WTC11 (cell line): Measurements from ENCODE around the gene SORCS2. TPM values are rescaled to one million over a fixed set of nuclear protein-coding genes. Genes with fewer than 3 reads are reported as not detected.

ENCODE experiments used
- ATAC-seq: fragments of 200-7000 bp; cut with Tn5 transposase; 2 replicates; pipeline ENCODE4 v1.10.0; 2021; ENCODE audit warnings: mild to moderate bottlenecking, moderate library complexity
- CTCF ChIA-PET: fragments of 300-600 bp; sonication (Branson Sonifier 250); formaldehyde crosslinking; loops from one replicate; lab custom pipeline; 2021; ENCODE audit warnings: antibody characterized with exemption; lab: Charles Lee
- POLR2A ChIA-PET: fragments of 350-600 bp; sonication (Branson Sonifier 250); formaldehyde crosslinking; loops from one replicate; lab custom pipeline; 2021; ENCODE audit warnings: antibody characterized with exemption; lab: Charles Lee
- DNase-seq: peaks from one replicate; pipeline ENCODE4 v3.0.0; 2021; ENCODE audit warnings: low spot score
- H3K27ac Mint-ChIP-seq: 2 replicates; pipeline ENCODE4 v1.8.0; 2021; ENCODE audit warnings: mixed read lengths
- H3K27me3 Mint-ChIP-seq: 2 replicates; pipeline ENCODE4 v1.8.0; 2021; ENCODE audit warnings: low read depth, mild to moderate bottlenecking, moderate library complexity, mixed read lengths
- H3K36me3 Mint-ChIP-seq: 2 replicates; pipeline ENCODE4 v1.8.0; 2021; ENCODE audit warnings: mixed read lengths
- H3K4me1 Mint-ChIP-seq: 2 replicates; pipeline ENCODE4 v1.8.0; 2022; ENCODE audit warnings: mixed read lengths
- H3K4me3 Mint-ChIP-seq: 2 replicates; pipeline ENCODE4 v1.8.0; 2021; ENCODE audit warnings: mild to moderate bottlenecking, moderate library complexity, mixed read lengths
- H3K9me3 Mint-ChIP-seq: 2 replicates; pipeline ENCODE4 v1.8.0; 2021; ENCODE audit warnings: mixed read lengths
- AFF4 ChIP-seq: sonication (generic); formaldehyde crosslinking; IDR thresholded peaks from 2 replicates; pipeline ENCODE4 v1.8.1; 2023; ENCODE audit warnings: mild to moderate bottlenecking, missing genetic modification reagents, borderline replicate concordance
- CREM ChIP-seq: sonication (generic); formaldehyde crosslinking; IDR thresholded peaks from 2 replicates; pipeline ENCODE4 v1.8.1; 2022; ENCODE audit warnings: mild to moderate bottlenecking, missing genetic modification reagents, moderate library complexity
- EMX1 ChIP-seq: fragments of 250-450 bp; sonication (Bioruptor Pico); IDR thresholded peaks from 2 replicates; pipeline ENCODE4 v1.8.0; 2021; ENCODE audit warnings: mild to moderate bottlenecking
- FOXP1 ChIP-seq: sonication (generic); formaldehyde crosslinking; IDR thresholded peaks from 2 replicates; pipeline ENCODE4 v1.8.0; 2022; ENCODE audit warnings: missing genetic modification reagents, mild to moderate bottlenecking, moderate library complexity, borderline replicate concordance
- HMGA2 ChIP-seq: fragments of 250-450 bp; sonication (Bioruptor Pico); IDR thresholded peaks from 2 replicates; pipeline ENCODE4 v1.4.0; 2021; ENCODE audit warnings: mild to moderate bottlenecking, moderate library complexity
- IRF2 ChIP-seq: sonication (generic); formaldehyde crosslinking; IDR thresholded peaks from 2 replicates; pipeline ENCODE4 v1.8.0; 2022; ENCODE audit warnings: low read depth, missing genetic modification reagents, borderline replicate concordance
- JUN ChIP-seq: sonication (generic); formaldehyde crosslinking; IDR thresholded peaks from 2 replicates; pipeline ENCODE4 v1.8.0; 2023; ENCODE audit warnings: mild to moderate bottlenecking, missing genetic modification reagents
- KAT7 ChIP-seq: sonication (generic); formaldehyde crosslinking; IDR thresholded peaks from 2 replicates; pipeline ENCODE4 v1.8.1; 2023; ENCODE audit warnings: missing genetic modification reagents, mild to moderate bottlenecking, borderline replicate concordance
- NFYB ChIP-seq: sonication (generic); formaldehyde crosslinking; conservative IDR thresholded peaks from 2 replicates; pipeline ENCODE4 v1.8.0; 2022; ENCODE audit warnings: low read depth, missing genetic modification reagents
- RELA ChIP-seq: sonication (generic); formaldehyde crosslinking; IDR thresholded peaks from 2 replicates; pipeline ENCODE4 v1.8.1; 2022; ENCODE audit warnings: missing genetic modification reagents, mild to moderate bottlenecking, borderline replicate concordance
- TCF7 ChIP-seq: sonication (generic); formaldehyde crosslinking; IDR thresholded peaks from 2 replicates; pipeline ENCODE4 v1.8.0; 2022; ENCODE audit warnings: mild to moderate bottlenecking, low read depth, missing genetic modification reagents, moderate library complexity
- TP53 ChIP-seq: sonication (generic); formaldehyde crosslinking; IDR thresholded peaks from 2 replicates; pipeline ENCODE4 v1.8.1; 2023; ENCODE audit warnings: mild to moderate bottlenecking, missing genetic modification reagents
- ZBTB21 ChIP-seq: sonication (generic); formaldehyde crosslinking; IDR thresholded peaks from 2 replicates; pipeline ENCODE4 v1.8.1; 2023; ENCODE audit warnings: mild to moderate bottlenecking, missing genetic modification reagents, borderline replicate concordance
- ZNF219 ChIP-seq: sonication (generic); formaldehyde crosslinking; IDR thresholded peaks from 2 replicates; pipeline ENCODE4 v1.8.0; 2023; ENCODE audit warnings: missing genetic modification reagents, mild to moderate bottlenecking, borderline replicate concordance
- ZNF317 ChIP-seq: sonication (generic); formaldehyde crosslinking; IDR thresholded peaks from 2 replicates; pipeline ENCODE4 v1.8.1; 2023; ENCODE audit warnings: low read depth, mild to moderate bottlenecking, moderate library complexity, missing genetic modification reagents, borderline replicate concordance
- ZNF423 ChIP-seq: fragments of 250-450 bp; sonication (Bioruptor Pico); IDR thresholded peaks from 2 replicates; pipeline ENCODE4 v2.1.2; 2022; ENCODE audit warnings: mild to moderate bottlenecking, moderate library complexity
- total RNA-seq: library from RNA; stranded (reverse); gene quantifications from 3 replicates; pipeline ENCODE4 v1.2.3, GENCODE V29; 2021
- TF ChIP-seq, protein P1 (sequence below): fragments of 250-450 bp; sonication (Bioruptor Pico); IDR thresholded peaks from 2 replicates; pipeline ENCODE4 v1.8.0; 2021; ENCODE audit warnings: mild to moderate bottlenecking
- TF ChIP-seq, protein P2 (sequence below): sonication (generic); formaldehyde crosslinking; IDR thresholded peaks from 2 replicates; pipeline ENCODE4 v1.8.0; 2022; ENCODE audit warnings: missing genetic modification reagents
- TF ChIP-seq, protein P3 (sequence below): sonication (generic); formaldehyde crosslinking; IDR thresholded peaks from 2 replicates; pipeline ENCODE4 v1.8.1; 2023; ENCODE audit warnings: mild to moderate bottlenecking, missing genetic modification reagents
- TF ChIP-seq, protein P4 (sequence below): sonication (generic); formaldehyde crosslinking; IDR thresholded peaks from 2 replicates; pipeline ENCODE4 v1.8.1; 2022; ENCODE audit warnings: mild to moderate bottlenecking, missing genetic modification reagents, moderate library complexity, borderline replicate concordance
- TF ChIP-seq, protein P5 (sequence below): fragments of 250-450 bp; sonication (Bioruptor Pico); IDR thresholded peaks from 2 replicates; pipeline ENCODE4 v1.9.0; 2021; ENCODE audit warnings: mild to moderate bottlenecking

The SORCS2 gene
- total RNA-seq, 1 experiment from 2014 or later = 6.6 TPM

DNA sequence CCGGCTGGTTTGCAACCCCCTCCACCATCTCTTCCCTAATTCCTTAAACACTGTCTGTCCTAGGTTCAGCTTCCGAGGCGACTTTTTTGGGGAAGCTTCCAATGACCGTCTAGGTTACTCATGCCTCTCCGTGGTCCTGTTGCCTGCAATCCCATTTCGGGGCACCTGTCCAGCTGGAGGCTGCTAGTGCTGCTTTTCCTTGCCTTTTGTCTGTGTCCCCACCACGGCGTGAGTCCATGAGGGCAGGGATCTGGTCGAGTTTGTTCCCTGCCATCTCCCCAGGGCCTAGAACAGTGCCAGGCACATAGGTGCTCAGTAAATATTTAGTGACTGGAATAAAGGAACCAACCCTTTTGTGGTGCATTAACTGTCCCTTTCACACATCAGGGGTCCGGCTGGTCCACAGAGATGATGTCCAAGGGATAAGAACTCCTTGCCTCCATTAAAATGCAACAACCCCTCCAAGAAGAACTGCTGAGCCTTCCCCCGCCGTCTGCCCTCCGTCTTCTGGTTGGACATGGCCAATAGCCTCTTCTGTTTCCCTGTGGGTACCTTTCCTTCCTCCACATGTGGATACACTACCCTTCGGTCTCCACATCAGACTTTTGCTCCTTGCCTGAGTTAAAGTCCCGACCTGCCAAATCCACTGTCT is 5.7 kb upstream of the SORCS2 start:
- ChIA-PET CTCF (interaction anchor here (0.6 to 1.6 kb wide), 7 partner anchors 8 to 145 kb away, joined by 3 to 6 read pairs (median 3); no protein-coding TSS in a partner anchor), POLR2A (no interaction called here)
- no peak overlapping the region for H3K4me3 Mint-ChIP-seq
- ATAC-seq (no peak), DNase-seq (no peak)
- no peaks in the 10 kb centered on the region for H3K36me3 Mint-ChIP-seq
- no peak overlapping the region for H3K27ac Mint-ChIP-seq
- H3K9me3 Mint-ChIP-seq = peaks cover 10% of the 10 kb centered on the region
- TF ChIP-seq, protein P1, sequence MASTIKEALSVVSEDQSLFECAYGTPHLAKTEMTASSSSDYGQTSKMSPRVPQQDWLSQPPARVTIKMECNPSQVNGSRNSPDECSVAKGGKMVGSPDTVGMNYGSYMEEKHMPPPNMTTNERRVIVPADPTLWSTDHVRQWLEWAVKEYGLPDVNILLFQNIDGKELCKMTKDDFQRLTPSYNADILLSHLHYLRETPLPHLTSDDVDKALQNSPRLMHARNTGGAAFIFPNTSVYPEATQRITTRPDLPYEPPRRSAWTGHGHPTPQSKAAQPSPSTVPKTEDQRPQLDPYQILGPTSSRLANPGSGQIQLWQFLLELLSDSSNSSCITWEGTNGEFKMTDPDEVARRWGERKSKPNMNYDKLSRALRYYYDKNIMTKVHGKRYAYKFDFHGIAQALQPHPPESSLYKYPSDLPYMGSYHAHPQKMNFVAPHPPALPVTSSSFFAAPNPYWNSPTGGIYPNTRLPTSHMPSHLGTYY (CRISPR knock-in tag) = no peak
- TF ChIP-seq FOXP1 (CRISPR knock-in tag) = no peak
- no peak for TF ChIP-seq TP53 (CRISPR knock-in tag)
- no peak for TF ChIP-seq ZNF423 (CRISPR knock-in tag)
- TF ChIP-seq KAT7 (CRISPR knock-in tag) = no peak
- no peak for TF ChIP-seq TCF7 (CRISPR knock-in tag)
- TF ChIP-seq HMGA2 (CRISPR knock-in tag) = no peak
- no peak for TF ChIP-seq JUN (CRISPR knock-in tag)
- no peak for TF ChIP-seq EMX1 (CRISPR knock-in tag)
- no peak for TF ChIP-seq AFF4
- TF ChIP-seq, protein P2, sequence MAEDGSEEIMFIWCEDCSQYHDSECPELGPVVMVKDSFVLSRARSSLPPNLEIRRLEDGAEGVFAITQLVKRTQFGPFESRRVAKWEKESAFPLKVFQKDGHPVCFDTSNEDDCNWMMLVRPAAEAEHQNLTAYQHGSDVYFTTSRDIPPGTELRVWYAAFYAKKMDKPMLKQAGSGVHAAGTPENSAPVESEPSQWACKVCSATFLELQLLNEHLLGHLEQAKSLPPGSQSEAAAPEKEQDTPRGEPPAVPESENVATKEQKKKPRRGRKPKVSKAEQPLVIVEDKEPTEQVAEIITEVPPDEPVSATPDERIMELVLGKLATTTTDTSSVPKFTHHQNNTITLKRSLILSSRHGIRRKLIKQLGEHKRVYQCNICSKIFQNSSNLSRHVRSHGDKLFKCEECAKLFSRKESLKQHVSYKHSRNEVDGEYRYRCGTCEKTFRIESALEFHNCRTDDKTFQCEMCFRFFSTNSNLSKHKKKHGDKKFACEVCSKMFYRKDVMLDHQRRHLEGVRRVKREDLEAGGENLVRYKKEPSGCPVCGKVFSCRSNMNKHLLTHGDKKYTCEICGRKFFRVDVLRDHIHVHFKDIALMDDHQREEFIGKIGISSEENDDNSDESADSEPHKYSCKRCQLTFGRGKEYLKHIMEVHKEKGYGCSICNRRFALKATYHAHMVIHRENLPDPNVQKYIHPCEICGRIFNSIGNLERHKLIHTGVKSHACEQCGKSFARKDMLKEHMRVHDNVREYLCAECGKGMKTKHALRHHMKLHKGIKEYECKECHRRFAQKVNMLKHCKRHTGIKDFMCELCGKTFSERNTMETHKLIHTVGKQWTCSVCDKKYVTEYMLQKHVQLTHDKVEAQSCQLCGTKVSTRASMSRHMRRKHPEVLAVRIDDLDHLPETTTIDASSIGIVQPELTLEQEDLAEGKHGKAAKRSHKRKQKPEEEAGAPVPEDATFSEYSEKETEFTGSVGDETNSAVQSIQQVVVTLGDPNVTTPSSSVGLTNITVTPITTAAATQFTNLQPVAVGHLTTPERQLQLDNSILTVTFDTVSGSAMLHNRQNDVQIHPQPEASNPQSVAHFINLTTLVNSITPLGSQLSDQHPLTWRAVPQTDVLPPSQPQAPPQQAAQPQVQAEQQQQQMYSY (CRISPR knock-in tag) = no peak
- TF ChIP-seq, protein P3, sequence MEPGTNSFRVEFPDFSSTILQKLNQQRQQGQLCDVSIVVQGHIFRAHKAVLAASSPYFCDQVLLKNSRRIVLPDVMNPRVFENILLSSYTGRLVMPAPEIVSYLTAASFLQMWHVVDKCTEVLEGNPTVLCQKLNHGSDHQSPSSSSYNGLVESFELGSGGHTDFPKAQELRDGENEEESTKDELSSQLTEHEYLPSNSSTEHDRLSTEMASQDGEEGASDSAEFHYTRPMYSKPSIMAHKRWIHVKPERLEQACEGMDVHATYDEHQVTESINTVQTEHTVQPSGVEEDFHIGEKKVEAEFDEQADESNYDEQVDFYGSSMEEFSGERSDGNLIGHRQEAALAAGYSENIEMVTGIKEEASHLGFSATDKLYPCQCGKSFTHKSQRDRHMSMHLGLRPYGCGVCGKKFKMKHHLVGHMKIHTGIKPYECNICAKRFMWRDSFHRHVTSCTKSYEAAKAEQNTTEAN (CRISPR knock-in tag) = no peak
- TF ChIP-seq ZNF317 = no peak
- no peaks in the 10 kb centered on the region for H3K4me1 Mint-ChIP-seq
- peaks cover 22% of the 10 kb centered on the region for H3K27me3 Mint-ChIP-seq

DNA sequence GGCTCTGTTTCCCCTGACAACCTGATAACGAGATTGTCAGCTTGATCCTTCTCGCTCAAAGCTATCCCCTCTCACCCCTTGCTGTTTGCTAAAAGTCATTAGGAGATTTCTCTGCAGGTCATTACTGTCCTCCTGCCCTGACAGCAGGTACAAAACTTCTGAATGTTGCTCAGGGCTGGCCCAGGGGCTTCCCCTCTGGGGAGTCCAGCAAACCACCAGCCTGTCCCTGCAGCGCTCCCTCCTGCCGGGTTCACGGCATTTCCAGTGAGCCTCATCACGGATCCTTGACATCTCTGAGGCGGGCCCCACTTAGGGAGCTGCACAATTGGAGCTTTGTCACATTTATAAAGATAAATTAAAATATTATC is 5.2 kb upstream of the SORCS2 start:
- ATAC-seq = no peak
- Mint-ChIP-seq H3K27me3 (peaks cover 25% of the 10 kb centered on the region), H3K4me3 (no peak overlapping the region), H3K27ac (no peak overlapping the region), H3K36me3 (no peaks in the 10 kb centered on the region), H3K4me1 (no peaks in the 10 kb centered on the region), H3K9me3 (peaks cover 10% of the 10 kb centered on the region)
- ChIA-PET CTCF (interaction anchor here (0.6 kb wide), 1 partner anchor 148 kb away, joined by 3 read pairs; no protein-coding TSS in a partner anchor), POLR2A (no interaction called here)
- no peak for DNase-seq
- TF ChIP-seq, protein P4, sequence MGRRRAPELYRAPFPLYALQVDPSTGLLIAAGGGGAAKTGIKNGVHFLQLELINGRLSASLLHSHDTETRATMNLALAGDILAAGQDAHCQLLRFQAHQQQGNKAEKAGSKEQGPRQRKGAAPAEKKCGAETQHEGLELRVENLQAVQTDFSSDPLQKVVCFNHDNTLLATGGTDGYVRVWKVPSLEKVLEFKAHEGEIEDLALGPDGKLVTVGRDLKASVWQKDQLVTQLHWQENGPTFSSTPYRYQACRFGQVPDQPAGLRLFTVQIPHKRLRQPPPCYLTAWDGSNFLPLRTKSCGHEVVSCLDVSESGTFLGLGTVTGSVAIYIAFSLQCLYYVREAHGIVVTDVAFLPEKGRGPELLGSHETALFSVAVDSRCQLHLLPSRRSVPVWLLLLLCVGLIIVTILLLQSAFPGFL (CRISPR knock-in tag) = no peak
- TF ChIP-seq, protein P5, sequence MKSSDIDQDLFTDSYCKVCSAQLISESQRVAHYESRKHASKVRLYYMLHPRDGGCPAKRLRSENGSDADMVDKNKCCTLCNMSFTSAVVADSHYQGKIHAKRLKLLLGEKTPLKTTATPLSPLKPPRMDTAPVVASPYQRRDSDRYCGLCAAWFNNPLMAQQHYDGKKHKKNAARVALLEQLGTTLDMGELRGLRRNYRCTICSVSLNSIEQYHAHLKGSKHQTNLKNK (CRISPR knock-in tag) = no peak
- TF ChIP-seq ZBTB21 (no peak), JUN (CRISPR knock-in tag) (no peak), IRF2 (CRISPR knock-in tag) (no peak), ZNF219 (CRISPR knock-in tag) (no peak), NFYB (CRISPR knock-in tag) (no peak), CREM (no peak), RELA (CRISPR knock-in tag) (no peak)
